Upper lobe of left lung (tissue), 6 donors: ENCODE data around the gene DHRS1. TPM values are rescaled to one million over a fixed set of nuclear protein-coding genes. Genes with fewer than 3 reads are reported as not detected.
A peak's percentile ranks its signal among the peaks of the same experiment; 100 is the strongest.

Source experiments
- ATAC-seq, 2 donors: fragments of 200-7000 bp; cut with Tn5 transposase; one replicate each; pipeline ENCODE4 v1.9.1; 2022; ENCODE audit warnings: mild to moderate bottlenecking in 2 of 2, moderate library complexity in 2 of 2; ENCODE audit not compliant: low FRiP score in 2 of 2
- DNase-seq, 2 donors: peaks; one replicate each; pipeline ENCODE4 v3.0.0-alpha.2; 2019 to 2020
- H3K27ac ChIP-seq, 4 donors: fragments of 200-600 bp; sonication (generic); one replicate each; pipeline ENCODE4 v1.5.1; 2016 to 2019
- H3K27me3 ChIP-seq, 4 donors: fragments of 200-600 bp; sonication (generic); one replicate each; pipeline ENCODE4 v1.5.1; 2017 to 2019
- H3K36me3 ChIP-seq, 4 donors: fragments of 200-600 bp; sonication (generic); one replicate each; pipeline ENCODE4 v1.5.1; 2016 to 2019
- H3K4me1 ChIP-seq, 4 donors: fragments of 200-600 bp; sonication (generic); one replicate each; pipeline ENCODE4 v1.5.1; 2018 to 2019
- H3K4me3 ChIP-seq, 4 donors: fragments of 200-600 bp; sonication (generic); one replicate each; pipeline ENCODE4 v1.5.1; 2017 to 2019; ENCODE audit warnings: mild to moderate bottlenecking in 2 of 4, moderate library complexity in 1 of 4
- H3K9me3 ChIP-seq, 4 donors: fragments of 200-600 bp; sonication (generic); one replicate each; pipeline ENCODE4 v1.5.1; 2018 to 2019
- CTCF ChIP-seq, 6 experiments: fragments of 450-650 bp in 4 of 6; fragments of 200-600 bp in 2 of 6; sonication (generic) in 2 of 6; IDR thresholded peaks; one replicate each; pipeline ENCODE4 v1.5.1; 2016 to 2019; ENCODE audit warnings: antibody characterized with exemption in 6 of 6
- EP300 ChIP-seq, 4 donors: sonication (generic); formaldehyde crosslinking; IDR thresholded peaks; one replicate each; pipeline ENCODE4 v1.5.1; 2017; ENCODE audit warnings: antibody characterized with exemption in 4 of 4, control low read depth in 2 of 4
- POLR2A ChIP-seq, 4 donors: fragments of 450-650 bp; IDR thresholded peaks; one replicate each; pipeline ENCODE4 v1.5.1; 2016 to 2017; ENCODE audit warnings: antibody characterized with exemption in 4 of 4, mild to moderate bottlenecking in 2 of 4
- POLR2AphosphoS5 ChIP-seq, 2 donors: sonication (generic); formaldehyde crosslinking; IDR thresholded peaks; one replicate each; pipeline ENCODE4 v1.5.1; 2017; ENCODE audit warnings: antibody characterized with exemption in 2 of 2
- whole genome bisulfite sequencing, 2 donors: methylation state at CpG; one replicate each; pipeline ENCODE4 v1.1.5; 2017 to 2018; 5-methylcytosine and 5-hydroxymethylcytosine counted together
- total RNA-seq, 6 donors: library from RNA; depleted of rRNA in 4 of 6; stranded (reverse); fragments of >200 nt in 4 of 6; gene quantifications; one replicate each; pipeline versions ENCODE4 v1.1.0 to v1.2.1, GENCODE V29; 2016 to 2021
- donor health status: DM: no; HTN: no; CAD: no; lungs with moderate emphysema.
- donor health status: DM: no; HTN: yes; CAD: no; lungs with severe emphysema.

The DHRS1 gene
- total RNA-seq, 6 donors from 2014 or later, result 23.0 to 60.3 (median 32.8) TPM

- Histone ChIP-seq H3K27me3 (no peaks in the 10 kb centered on the region), H3K4me3 (no peak overlapping the region), H3K9me3 (no peaks in the 10 kb centered on the region), H3K4me1 (peaks cover 19 to 57% (median 53%) of the 10 kb centered on the region in 4 donors), H3K27ac (peak overlapping the region; percentile 96 to 99 (median 97)), H3K36me3 (peaks cover 0 to 8% (median 5%) of the 10 kb centered on the region in 4 donors)
- 39 to 44% methylated on average over 3 of the region's 3 CpGs for WGBS, 2 donors
- TF ChIP-seq POLR2AphosphoS5 (IDR thresholded peaks at IDR 0.05), result peak; percentile 52 to 74
- peak in 1 of 4 donors; percentile 36 for TF ChIP-seq POLR2A (IDR thresholded peaks at IDR 0.05)
- no peak for TF ChIP-seq CTCF (IDR thresholded peaks at IDR 0.05)
- peak in 2 of 4 donors; percentile 37 to 90 for TF ChIP-seq EP300 (IDR thresholded peaks at IDR 0.05)
- peak; percentile 14 to 71 for ATAC-seq
- DNase-seq, result peak in 1 of 2 donors; percentile 79
Observed at GRCh38 chr14:24274101-24274543, 25.5 kb downstream of the DHRS1 start.

GRCh38 chr14:24273422-24273998 is 26.1 kb downstream of the DHRS1 start:
- Histone ChIP-seq H3K27ac (peak overlapping the region; percentile 96 to 99 (median 97)), H3K4me1 (peaks cover 15 to 54% (median 48%) of the 10 kb centered on the region in 4 donors), H3K9me3 (no peaks in the 10 kb centered on the region), H3K27me3 (no peaks in the 10 kb centered on the region), H3K4me3 (no peak overlapping the region), H3K36me3 (peaks cover 0 to 14% (median 9%) of the 10 kb centered on the region in 4 donors)
- peak in 1 of 2 donors; percentile 43 for DNase-seq
- TF ChIP-seq POLR2A (IDR thresholded peaks at IDR 0.05), result no peak
- peak in 2 of 6 experiments; percentile 8 to 20 for TF ChIP-seq CTCF (IDR thresholded peaks at IDR 0.05)
- ATAC-seq, result no peak
- 44 to 68% methylated on average over 3 of the region's 3 CpGs for WGBS, 2 donors

GRCh38 chr14:24272467-24272866 is 27.1 kb downstream of the DHRS1 start:
- H3K27me3 ChIP-seq, result no peaks in the 10 kb centered on the region
- 75 to 86% methylated on average over 2 of the region's 2 CpGs for WGBS, 2 donors
- H3K36me3 ChIP-seq, result peaks cover 0 to 24% (median 17%) of the 10 kb centered on the region in 4 donors
- H3K27ac ChIP-seq, result peak overlapping the region; percentile 96 to 99 (median 97)
- ATAC-seq (no peak), DNase-seq (no peak)
- H3K9me3 ChIP-seq, result no peaks in the 10 kb centered on the region
- peaks cover 13 to 51% (median 44%) of the 10 kb centered on the region in 4 donors for H3K4me1 ChIP-seq
- no peak overlapping the region for H3K4me3 ChIP-seq
- TF ChIP-seq CTCF (IDR thresholded peaks at IDR 0.05) (no peak), EP300 (IDR thresholded peaks at IDR 0.05) (peak in 1 of 4 donors; percentile 8)

- Histone ChIP-seq H3K36me3 (peaks cover 2 to 31% (median 22%) of the 10 kb centered on the region in 4 donors), H3K9me3 (no peaks in the 10 kb centered on the region), H3K4me1 (peaks cover 13 to 47% (median 42%) of the 10 kb centered on the region in 4 donors), H3K27ac (peak overlapping the region; percentile 96 to 99 (median 97)), H3K4me3 (peak overlapping the region; percentile 82 to 96 (median 86)), H3K27me3 (no peaks in the 10 kb centered on the region)
- 20 to 23% methylated on average over 3 of the region's 3 CpGs for WGBS, 2 donors
- TF ChIP-seq CTCF (IDR thresholded peaks at IDR 0.05) (no peak), EP300 (IDR thresholded peaks at IDR 0.05) (no peak), POLR2AphosphoS5 (IDR thresholded peaks at IDR 0.05) (no peak), POLR2A (IDR thresholded peaks at IDR 0.05) (no peak)
- no peak for ATAC-seq
- DNase-seq, result no peak
Observed at GRCh38 chr14:24271834-24272263, 27.7 kb downstream of the DHRS1 start.
